Dendritic cell treated with granulocyte-macrophage colony-stimulating factor and Interleukin-4, amounts not matched to agents 40 ng/mL and 50 ng/mL, for 4 days (primary cell): ENCODE data around the gene MANBA.

Experiments
- H3K27ac Mint-ChIP-seq: one replicate; pipeline ENCODE4 v1.8.0; 2022; ENCODE audit warnings: mild to moderate bottlenecking, mixed read lengths
- H3K27me3 Mint-ChIP-seq: one replicate; pipeline ENCODE4 v1.8.0; 2022; ENCODE audit warnings: mild to moderate bottlenecking, mixed read lengths
- H3K36me3 Mint-ChIP-seq: one replicate; pipeline ENCODE4 v1.8.0; 2022; ENCODE audit warnings: low read depth, mixed read lengths
- H3K4me1 Mint-ChIP-seq: one replicate; pipeline ENCODE4 v1.8.0; 2022; ENCODE audit warnings: low read depth, mixed read lengths
- H3K4me3 Mint-ChIP-seq: one replicate; pipeline ENCODE4 v1.8.0; 2022; ENCODE audit warnings: mild to moderate bottlenecking, moderate library complexity, mixed read lengths
- H3K9me3 Mint-ChIP-seq: one replicate; pipeline ENCODE4 v1.8.0; 2022; ENCODE audit warnings: mixed read lengths
- intact Hi-C: fragments of 100-400 bp; cut with micrococcal nuclease; formaldehyde crosslinking; loops from one replicate; pipeline ENCODE4 v1.15.0; 2022

Gene MANBA

GRCh38 chr4:102586644-102587021 lies 174.1 kb downstream of the MANBA start:
- H3K4me3 Mint-ChIP-seq: no peak overlapping the region
- peaks cover 88% of the 10 kb centered on the region for H3K36me3 Mint-ChIP-seq
- H3K27me3 Mint-ChIP-seq: no peaks in the 10 kb centered on the region
- intact Hi-C loops: no loop called here
- H3K27ac Mint-ChIP-seq: no peak overlapping the region
- H3K9me3 Mint-ChIP-seq: no peaks in the 10 kb centered on the region
- H3K4me1 Mint-ChIP-seq: peaks cover 24% of the 10 kb centered on the region

- Mint-ChIP-seq H3K9me3 (no peaks in the 10 kb centered on the region), H3K36me3 (peaks cover 83% of the 10 kb centered on the region), H3K27me3 (no peaks in the 10 kb centered on the region), H3K4me3 (no peak overlapping the region), H3K4me1 (peaks cover 21% of the 10 kb centered on the region), H3K27ac (no peak overlapping the region)
- intact Hi-C loops: no loop called here
Observed at GRCh38 chr4:102586002-102586643, 174.6 kb downstream of the MANBA start.

- Mint-ChIP-seq H3K4me1 (peaks cover 16% of the 10 kb centered on the region), H3K36me3 (peaks cover 79% of the 10 kb centered on the region), H3K27ac (no peak overlapping the region), H3K9me3 (no peaks in the 10 kb centered on the region), H3K4me3 (no peak overlapping the region), H3K27me3 (no peaks in the 10 kb centered on the region)
- intact Hi-C loops: no loop called here
Observed at GRCh38 chr4:102585329-102585728, 175.4 kb downstream of the MANBA start.

- peaks cover 78% of the 10 kb centered on the region for H3K36me3 Mint-ChIP-seq
- peaks cover 6% of the 10 kb centered on the region for H3K4me1 Mint-ChIP-seq
- H3K4me3 Mint-ChIP-seq: no peak overlapping the region
- no peaks in the 10 kb centered on the region for H3K27me3 Mint-ChIP-seq
- H3K9me3 Mint-ChIP-seq: no peaks in the 10 kb centered on the region
- intact Hi-C loops: no loop called here
- H3K27ac Mint-ChIP-seq: no peak overlapping the region
Observed at GRCh38 chr4:102584091-102584490, 176.7 kb downstream of the MANBA start.
